K562 (cell line): ENCODE measurements around the gene DGAT2. TPM values are rescaled to one million over a fixed set of nuclear protein-coding genes. Genes with fewer than 3 reads are reported as not detected.

Experiments used
- BCOR ChIP-seq: fragments of 450-650 bp; IDR thresholded peaks from 2 replicates; pipeline ENCODE4 v1.6.1; 2016
- BDP1 ChIP-seq: IDR thresholded peaks from 3 replicates; pipeline ENCODE4 v1.6.1; 2011; ENCODE audit not compliant: insufficient read length, insufficient read depth
- CBX3 ChIP-seq, 2 experiments: IDR thresholded peaks; 1 replicate in 1 of 2; 2 replicates in 1 of 2; pipeline ENCODE4 v1.6.1; 2012; ENCODE audit warnings: inconsistent platforms in 2 of 2, low read length in 2 of 2, borderline replicate concordance in 1 of 2, control low read depth in 1 of 2
- EHMT2 ChIP-seq: fragments of 450-650 bp; IDR thresholded peaks from 2 replicates; pipeline ENCODE4 v1.6.1; 2018; ENCODE audit warnings: antibody characterized with exemption
- HDAC2 ChIP-seq: fragments of 450-650 bp; IDR thresholded peaks from 2 replicates; pipeline ENCODE4 v1.6.1; 2016; ENCODE audit warnings: mild to moderate bottlenecking
- MCM3 ChIP-seq: fragments of 450-650 bp; IDR thresholded peaks from 2 replicates; pipeline ENCODE4 v1.6.1; 2016
- MTA1 ChIP-seq: fragments of 450-650 bp; IDR thresholded peaks from 2 replicates; pipeline ENCODE4 v1.6.1; 2017; ENCODE audit warnings: borderline replicate concordance
- NBN ChIP-seq: fragments of 450-650 bp; IDR thresholded peaks from 2 replicates; pipeline ENCODE4 v1.6.1; 2016; ENCODE audit warnings: low read depth, mild to moderate bottlenecking
- NCOA4 ChIP-seq: fragments of 450-650 bp; IDR thresholded peaks from 2 replicates; pipeline ENCODE4 v1.6.1; 2018; ENCODE audit warnings: mild to moderate bottlenecking; ENCODE audit not compliant: partially characterized antibody
- NFE2L1 ChIP-seq: fragments of 450-650 bp; IDR thresholded peaks from 2 replicates; pipeline ENCODE4 v1.6.1; 2016; ENCODE audit warnings: missing genetic modification characterization, low read depth, mild to moderate bottlenecking, missing compliant biosample characterization, moderate library complexity, borderline replicate concordance
- POLR2B ChIP-seq: fragments of 450-650 bp; IDR thresholded peaks from 2 replicates; pipeline ENCODE4 v1.6.1; 2018; ENCODE audit warnings: low read depth; ENCODE audit not compliant: partially characterized antibody
- PYGO2 ChIP-seq: fragments of 450-650 bp; IDR thresholded peaks from 2 replicates; pipeline ENCODE4 v1.6.1; 2016; ENCODE audit warnings: mild to moderate bottlenecking, missing genetic modification characterization, moderate library complexity, missing compliant biosample characterization
- SMAD3 ChIP-seq: fragments of 450-650 bp; formaldehyde crosslinking; conservative IDR thresholded peaks from 2 replicates; pipeline ENCODE4 v1.4.0; 2020; ENCODE audit warnings: mild to moderate bottlenecking
- SMARCA5 ChIP-seq: fragments of 450-650 bp; IDR thresholded peaks from 2 replicates; pipeline ENCODE4 v1.6.1; 2016
- SREBF2 ChIP-seq: sonication (generic); formaldehyde crosslinking; IDR thresholded peaks from 2 replicates; pipeline ENCODE4 v1.4.0; 2020; ENCODE audit warnings: mild to moderate bottlenecking, missing genetic modification reagents
- ZNF589 ChIP-seq: fragments of 200-800 bp; sonication (Bioruptor generic); IDR thresholded peaks from 2 replicates; pipeline ENCODE4 v1.6.1; 2016; ENCODE audit warnings: low read depth, missing genetic modification characterization, missing compliant biosample characterization
- ZNF668 ChIP-seq: fragments of 250-450 bp; sonication (Bioruptor Pico); IDR thresholded peaks from 2 replicates; pipeline ENCODE4 v1.8.0; 2022; ENCODE audit warnings: mild to moderate bottlenecking, inconsistent platforms
- ZNF785 ChIP-seq: fragments of 250-450 bp; sonication (Bioruptor Pico); IDR thresholded peaks from 2 replicates; pipeline ENCODE4 v1.4.0; 2020; ENCODE audit warnings: mild to moderate bottlenecking
- ZZZ3 ChIP-seq: fragments of 450-650 bp; IDR thresholded peaks from 2 replicates; pipeline ENCODE4 v1.6.1; 2016; ENCODE audit warnings: antibody characterized with exemption, mild to moderate bottlenecking, moderate library complexity
- polyA plus RNA-seq, 8 experiments: library from polyadenylated mRNA; depleted of rRNA in 4 of 8; stranded (reverse) in 5 of 8; unstranded in 3 of 8; fragments of >200 nt; fragmentation: Nextera tagmentation in 2 of 8; fragmentation: Illumina TruSeq in 1 of 8; extraction: Ambion mirVana in 2 of 8; extraction: Trizol in 1 of 8; gene quantifications; 2 replicates each; pipeline versions ENCODE4 v1.2.1 to v1.2.3, GENCODE V29; 2011 to 2014; ENCODE audit warnings: inconsistent platforms in 1 of 8, missing spikeins in 1 of 8
- total RNA-seq, 7 experiments: library from RNA; depleted of rRNA in 6 of 7; stranded (reverse); fragments of >200 nt in 6 of 7; fragmentation: Illumina TruSeq in 2 of 7; extraction: Trizol in 2 of 7; gene quantifications; 2 replicates each; pipeline versions ENCODE4 v1.2.1 to v1.2.3, GENCODE V29; 2011 to 2021; ENCODE audit warnings: low replicate concordance in 1 of 7
- TF ChIP-seq, protein P1 (sequence below): fragments of 450-650 bp; IDR thresholded peaks from 2 replicates; pipeline ENCODE4 v1.6.1; 2016; ENCODE audit warnings: missing biosample characterization, missing genetic modification characterization

Gene DGAT2
- total and polyA plus RNA-seq, 9 of the 15 experiments (the other 6 are each of a cell fraction or from before 2014, with no cell fraction given) = 0.68 to 2.8 (median 1.8) TPM

DNA sequence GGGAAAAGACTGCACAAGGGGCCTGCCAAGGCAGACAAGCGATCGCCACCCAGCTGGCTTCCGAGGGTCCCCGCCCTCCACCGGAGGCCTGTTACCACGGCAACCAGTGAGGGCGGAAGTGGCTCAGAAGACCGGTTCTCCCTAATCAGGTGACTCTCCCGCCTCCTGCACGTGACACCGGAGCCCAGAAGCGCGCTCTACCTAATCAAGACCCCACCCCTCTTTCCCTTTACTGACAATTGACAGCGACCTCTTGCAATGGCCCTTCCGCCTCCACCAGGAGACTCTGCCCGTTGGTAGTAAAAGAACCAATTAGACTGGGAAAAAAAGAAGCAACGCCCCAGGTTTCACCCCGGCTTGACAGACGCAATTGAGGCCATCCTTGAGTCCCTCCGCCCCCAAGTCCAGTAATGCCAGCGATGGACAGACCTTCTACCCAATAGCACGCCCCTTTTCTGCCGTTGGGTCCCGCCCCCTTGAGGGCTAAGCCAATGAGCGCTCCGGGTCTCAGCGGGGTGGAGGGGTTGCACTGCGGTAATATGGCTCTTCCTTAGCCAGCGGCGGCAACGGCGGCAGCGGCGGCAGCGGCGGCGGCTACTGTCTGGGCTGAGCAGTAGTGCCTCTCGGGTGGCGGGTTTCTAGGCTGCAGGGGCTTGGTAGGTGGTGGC, 46.2 kb downstream of the DGAT2 start, which contains the start of gene UVRAG (continued):
- TF ChIP-seq ZNF668 (CRISPR knock-in tag) (no peak), BCOR (no peak; the same call in 1 of the 2 replicates), POLR2B (peak; percentile 63), ZNF785 (CRISPR knock-in tag) (no peak), NCOA4 (no peak), SMARCA5 (no peak), SMAD3 (no peak), NBN (no peak), SREBF2 (CRISPR knock-in tag) (no peak), BDP1 (no peak), EHMT2 (no peak), MCM3 (no peak), ZZZ3 (no peak), MTA1 (no peak), PYGO2 (tag) (no peak), HDAC2 (0 out of 2 replicates have a peak, but pooled peaks have one; percentile 79), ZNF589 (CRISPR knock-in tag) (0 out of 2 replicates have a peak, but pooled peaks have one; percentile 71), CBX3 (IDR thresholded peaks at IDR 0.05; ENCODE audit: borderline replicate concordance in 1 of 2, low read length in 2 of 2) (no peak), NFE2L1 (no peak)
- TF ChIP-seq, protein P1, sequence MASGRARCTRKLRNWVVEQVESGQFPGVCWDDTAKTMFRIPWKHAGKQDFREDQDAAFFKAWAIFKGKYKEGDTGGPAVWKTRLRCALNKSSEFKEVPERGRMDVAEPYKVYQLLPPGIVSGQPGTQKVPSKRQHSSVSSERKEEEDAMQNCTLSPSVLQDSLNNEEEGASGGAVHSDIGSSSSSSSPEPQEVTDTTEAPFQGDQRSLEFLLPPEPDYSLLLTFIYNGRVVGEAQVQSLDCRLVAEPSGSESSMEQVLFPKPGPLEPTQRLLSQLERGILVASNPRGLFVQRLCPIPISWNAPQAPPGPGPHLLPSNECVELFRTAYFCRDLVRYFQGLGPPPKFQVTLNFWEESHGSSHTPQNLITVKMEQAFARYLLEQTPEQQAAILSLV (tag) = no peak
